HS-5 (cell line): ENCODE data around the gene CCR4.
"Not testable (repeated sequence)": the region's sequence is repeated elsewhere in the genome, so short reads cannot be mapped to it uniquely, and the experiment has no call there.

Experiments used
- DNase-seq: peaks from one replicate; pipeline ENCODE4 v3.0.0-alpha.2; 2012; ENCODE audit warnings: low read depth

CCR4 gene

DNA sequence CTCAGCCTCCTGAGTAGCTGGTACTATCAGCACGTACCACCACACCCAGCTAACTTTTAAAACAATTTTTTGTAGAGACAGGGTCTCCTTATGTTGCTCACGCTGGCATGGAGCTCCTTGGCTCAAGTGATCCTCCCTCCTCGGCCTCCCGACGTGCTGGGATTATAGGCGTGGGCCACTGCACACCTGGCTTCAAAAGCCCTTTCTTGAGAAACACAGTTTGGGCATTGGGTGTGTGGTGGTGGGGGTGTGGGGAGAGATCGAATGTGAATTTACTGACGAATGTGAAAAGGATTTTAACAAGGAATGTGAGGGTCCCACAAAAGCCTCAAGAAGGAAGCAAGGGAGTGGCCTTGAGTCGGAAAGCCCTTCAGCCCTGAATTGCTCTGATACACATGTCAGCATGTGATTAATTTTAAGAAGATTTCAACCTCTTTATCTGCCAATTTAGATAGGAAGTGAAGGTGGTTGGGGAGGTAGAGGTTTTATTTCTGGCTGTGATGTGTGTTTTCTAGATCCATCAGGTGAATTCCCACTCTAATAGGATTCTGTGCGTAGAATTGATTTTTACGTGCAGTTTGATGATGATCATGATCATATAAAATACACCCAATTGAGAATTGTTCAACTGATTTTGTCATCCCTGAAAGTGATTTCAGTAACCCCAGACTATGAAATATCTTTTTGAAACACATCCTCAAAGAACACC, 1.1 kb downstream of the CCR4 start:
- DNase-seq = no peak

DNA sequence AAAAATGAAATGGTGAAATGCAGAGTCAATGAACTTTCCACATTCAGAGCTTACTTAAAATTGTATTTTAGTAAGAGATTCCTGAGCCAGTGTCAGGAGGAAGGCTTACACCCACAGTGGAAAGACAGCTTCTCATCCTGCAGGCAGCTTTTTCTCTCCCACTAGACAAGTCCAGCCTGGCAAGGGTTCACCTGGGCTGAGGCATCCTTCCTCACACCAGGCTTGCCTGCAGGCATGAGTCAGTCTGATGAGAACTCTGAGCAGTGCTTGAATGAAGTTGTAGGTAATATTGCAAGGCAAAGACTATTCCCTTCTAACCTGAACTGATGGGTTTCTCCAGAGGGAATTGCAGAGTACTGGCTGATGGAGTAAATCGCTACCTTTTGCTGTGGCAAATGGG, 3.1 kb downstream of the CCR4 start:
- no peak for DNase-seq

DNA sequence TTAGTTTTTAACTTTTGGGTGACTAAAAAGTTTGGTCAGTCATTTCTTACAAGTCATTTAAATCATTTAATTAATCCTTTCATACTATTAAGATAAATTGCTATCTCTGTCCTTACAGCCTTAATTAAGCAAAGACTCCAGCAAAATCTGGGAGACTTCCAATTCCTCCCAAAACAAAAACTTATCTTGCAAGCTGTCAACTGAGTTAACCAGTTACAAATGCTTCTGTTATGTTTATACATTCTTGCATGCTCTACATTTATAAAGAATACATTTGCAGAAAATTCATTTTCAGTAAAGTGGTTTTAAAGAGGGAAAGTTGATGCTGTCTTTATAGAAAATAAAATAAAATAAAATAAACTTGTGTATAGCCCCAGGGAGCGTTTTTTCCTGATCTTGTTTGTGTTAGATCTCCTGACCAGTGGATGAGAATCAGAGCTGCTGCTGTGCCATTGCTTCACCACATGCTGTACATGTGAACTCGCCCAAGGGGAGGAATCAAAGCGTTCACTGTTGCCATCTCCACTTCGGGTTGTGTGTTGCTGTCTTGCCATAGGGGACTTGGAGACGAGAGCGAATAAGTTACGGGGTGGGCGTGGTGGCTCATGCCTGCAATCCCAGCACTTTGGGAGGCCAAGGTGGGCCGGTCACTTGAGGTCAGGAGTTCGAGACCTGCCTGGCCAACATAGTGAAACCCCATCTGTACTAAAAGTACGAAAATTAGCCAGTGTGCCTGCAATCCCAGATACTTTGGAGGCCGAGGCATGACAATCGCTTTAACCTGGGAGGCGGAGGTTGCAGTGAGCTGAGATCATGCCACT, 5.5 kb downstream of the CCR4 start:
- no peak for DNase-seq

- DNase-seq = no peak
Observed at GRCh38 chr3:32958509-32958908, 7.1 kb downstream of the CCR4 start.

GRCh38 chr3:32959371-32959770, 7.9 kb downstream of the CCR4 start:
- DNase-seq = no peak

GRCh38 chr3:32960404-32961170, 9.1 kb downstream of the CCR4 start:
- DNase-seq = no peak

DNA sequence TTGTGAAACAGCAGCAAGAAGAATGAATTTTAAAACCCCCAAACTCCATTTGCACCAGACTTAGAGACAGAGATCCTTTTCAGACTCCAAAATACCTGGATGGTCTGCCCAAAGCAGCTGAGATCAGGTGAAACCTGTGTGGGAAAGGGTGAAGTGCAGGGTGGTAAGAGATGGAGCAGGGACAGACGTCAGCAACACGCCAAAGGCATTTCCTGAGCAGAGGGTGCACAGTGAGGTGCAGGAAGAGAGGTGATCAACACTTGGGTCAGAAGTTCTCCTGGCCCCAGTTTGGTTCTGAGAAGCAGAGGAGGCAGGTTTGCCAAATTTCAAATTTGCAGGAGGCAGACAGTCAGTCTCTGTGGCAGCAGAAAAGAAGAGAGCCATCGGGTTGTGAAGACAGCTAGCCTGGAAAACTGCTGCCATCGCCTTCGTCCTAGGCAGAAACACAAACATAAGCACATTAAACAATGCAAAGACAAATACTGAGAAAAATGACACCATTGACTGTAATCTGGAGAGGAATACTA, 9.8 kb downstream of the CCR4 start:
- DNase-seq = no peak

DNA sequence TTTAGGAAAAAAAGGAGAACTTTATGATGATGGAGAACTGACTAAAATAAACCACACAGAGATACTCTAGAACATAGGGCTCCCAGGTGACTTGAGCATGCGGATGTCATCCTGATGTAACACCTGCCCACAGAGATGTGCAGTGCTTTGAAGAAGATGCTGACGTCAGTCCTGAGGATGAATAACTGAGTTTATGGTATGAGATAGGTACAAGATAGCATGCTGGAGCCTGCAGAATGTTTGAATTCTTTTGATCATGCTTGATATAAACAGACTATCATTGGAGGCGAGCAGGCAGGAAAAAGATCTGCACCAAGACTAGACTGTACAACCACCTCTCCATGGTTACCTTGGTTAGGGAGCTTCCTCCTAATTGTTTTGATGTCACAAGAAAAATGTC, 12.4 kb downstream of the CCR4 start:
- DNase-seq = no peak

- not testable (repeated sequence) for DNase-seq
Observed at GRCh38 chr3:32964781-32965180, 13.3 kb downstream of the CCR4 start.

- DNase-seq = not testable (repeated sequence)
Observed at GRCh38 chr3:32965617-32966213, 14.3 kb downstream of the CCR4 start.

DNA sequence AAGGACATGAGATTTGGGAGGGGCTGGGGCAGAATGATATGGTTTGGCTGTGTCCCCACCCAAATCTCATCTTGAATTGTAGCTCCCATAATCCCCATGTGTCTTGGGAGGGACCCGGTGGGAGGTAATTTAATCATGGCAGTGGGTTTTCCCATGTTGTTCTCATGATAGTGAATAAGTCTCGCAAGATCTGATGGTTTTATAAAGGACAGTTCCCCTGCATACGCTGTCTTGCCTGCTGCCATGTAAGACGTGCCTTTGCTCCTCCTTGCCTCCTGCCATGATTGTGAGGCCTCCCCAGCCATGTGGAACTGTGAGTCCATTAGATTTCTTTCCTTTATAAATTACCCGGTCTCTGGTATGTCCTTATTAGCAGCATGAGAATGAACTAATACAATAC, 15.2 kb downstream of the CCR4 start:
- not testable (repeated sequence) for DNase-seq

- DNase-seq = no peak
Observed at GRCh38 chr3:32968166-32968919, 16.9 kb downstream of the CCR4 start.

- DNase-seq = no peak
Observed at GRCh38 chr3:32968920-32969389, 17.5 kb downstream of the CCR4 start.

DNA sequence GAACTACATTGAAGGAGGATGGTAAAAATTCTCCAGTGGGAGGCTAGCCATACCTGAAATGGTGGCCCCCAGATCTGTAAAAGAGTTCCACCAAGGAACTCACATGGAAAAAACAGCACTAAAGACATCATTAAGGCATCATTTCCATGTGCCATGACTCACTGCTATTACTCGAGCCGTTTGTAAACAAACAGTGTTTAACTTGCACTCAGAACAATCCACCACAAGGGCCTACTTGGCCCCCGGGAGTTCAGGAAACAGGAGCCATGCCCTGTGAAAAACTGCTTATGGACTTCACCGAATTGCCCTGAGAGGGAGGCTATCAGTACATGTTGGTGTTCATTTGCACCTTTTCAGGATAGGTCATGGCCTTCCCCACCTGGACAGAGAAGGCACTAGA, 18.2 kb downstream of the CCR4 start:
- no peak for DNase-seq

DNA sequence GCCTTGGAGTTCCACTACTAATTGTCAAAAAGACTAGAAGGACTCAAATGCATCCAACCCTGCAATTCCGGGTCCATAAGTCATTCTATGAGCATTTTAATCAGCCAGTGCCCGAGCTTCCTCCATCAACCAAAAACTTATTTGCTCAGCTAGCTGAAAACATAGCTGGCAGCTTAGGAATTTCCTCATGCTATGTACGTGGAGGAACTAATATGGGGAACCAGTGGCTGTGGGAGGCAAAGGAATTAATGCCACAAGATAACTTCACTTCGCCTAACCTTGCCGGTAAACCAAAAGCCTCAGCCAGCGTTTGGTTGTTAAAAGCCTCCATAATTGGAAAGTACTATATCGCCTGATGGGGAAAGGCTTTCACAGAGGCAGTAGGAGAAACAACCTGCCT, 19.8 kb downstream of the CCR4 start:
- DNase-seq = not testable (repeated sequence)

- no peak for DNase-seq
Observed at GRCh38 chr3:32972482-32973146, 21.2 kb downstream of the CCR4 start.

- DNase-seq = no peak
Observed at GRCh38 chr3:32973982-32974381, 22.5 kb downstream of the CCR4 start.

DNA sequence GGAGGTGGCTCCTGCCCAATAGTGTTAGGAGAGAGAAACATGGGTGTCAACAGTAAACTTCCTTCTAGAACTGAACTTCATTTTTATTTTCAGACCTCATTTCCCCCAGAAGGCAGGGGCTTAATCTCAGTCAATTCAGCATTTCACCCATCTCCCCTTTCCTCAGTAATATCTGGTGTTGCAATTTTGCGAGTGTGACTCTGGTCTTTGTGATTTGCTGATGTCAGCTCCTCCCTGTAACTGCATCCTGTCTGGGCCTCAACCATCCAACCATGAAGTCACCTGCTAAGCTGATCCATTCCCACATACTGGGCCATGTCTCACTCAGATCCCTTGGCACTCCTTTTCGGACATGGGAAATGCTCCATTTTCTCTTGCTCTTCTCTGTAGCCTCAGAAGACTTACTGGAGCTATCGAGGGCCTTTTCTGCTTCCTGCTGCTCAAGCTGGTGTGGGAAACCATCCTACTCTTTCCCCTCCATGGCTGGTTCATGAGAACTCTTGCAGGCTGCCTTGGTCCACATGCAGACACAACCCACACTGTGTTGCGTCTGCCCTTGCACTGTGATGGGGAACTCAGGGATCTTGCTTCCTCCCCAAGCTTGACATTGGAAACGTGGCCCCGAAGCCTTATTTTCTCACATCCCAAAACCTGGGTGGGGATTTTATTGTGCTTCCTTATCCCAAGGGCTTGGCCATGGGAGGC, 24.6 kb downstream of the CCR4 start:
- no peak for DNase-seq

GRCh38 chr3:32977861-32978260, 26.4 kb downstream of the CCR4 start:
- no peak for DNase-seq

GRCh38 chr3:32978331-32978730, 26.9 kb downstream of the CCR4 start:
- no peak for DNase-seq
